ENCODE measurements around the gene TRIM54. TPM values are rescaled to one million over a fixed set of nuclear protein-coding genes. Genes with fewer than 3 reads are reported as not detected.

Gene TRIM54
- total RNA-seq, 2 donors from 2014 or later, result 0.36 TPM; not detected in 1

GRCh38 chr2:27247893-27248292 is 34.3 kb upstream of the TRIM54 start:
- H3K36me3 Mint-ChIP-seq (ENCODE audit: insufficient read depth in 2 of 2), result peaks cover 0 to 2% of the 10 kb centered on the region in 2 donors

GRCh38 chr2:27249159-27249890 is 32.9 kb upstream of the TRIM54 start:
- Mint-ChIP-seq H3K27me3 (ENCODE audit: low read depth) (peaks cover 13% of the 10 kb centered on the region), H3K36me3 (ENCODE audit: insufficient read depth in 2 of 2) (no peaks in the 10 kb centered on the region), H3K4me1 (ENCODE audit: low read depth) (no peaks in the 10 kb centered on the region), H3K4me3 (no peak overlapping the region), H3K9me3 (no peaks in the 10 kb centered on the region), H3K27ac (no peak overlapping the region)
- ATAC-seq (replicated peaks in 1 of 2) (no peak), DNase-seq (no peak)

More at GRCh38 chr2:27247893-27248292, 34.3 kb upstream of the TRIM54 start:
- H3K4me3 Mint-ChIP-seq, result no peak overlapping the region
- H3K9me3 Mint-ChIP-seq, result no peaks in the 10 kb centered on the region
- no peaks in the 10 kb centered on the region for H3K4me1 Mint-ChIP-seq (ENCODE audit: low read depth)
- H3K27me3 Mint-ChIP-seq (ENCODE audit: low read depth), result peaks cover 11% of the 10 kb centered on the region
- H3K27ac Mint-ChIP-seq, result no peak overlapping the region
- ATAC-seq (replicated peaks in 1 of 2), result no peak
- no peak for DNase-seq

DNA sequence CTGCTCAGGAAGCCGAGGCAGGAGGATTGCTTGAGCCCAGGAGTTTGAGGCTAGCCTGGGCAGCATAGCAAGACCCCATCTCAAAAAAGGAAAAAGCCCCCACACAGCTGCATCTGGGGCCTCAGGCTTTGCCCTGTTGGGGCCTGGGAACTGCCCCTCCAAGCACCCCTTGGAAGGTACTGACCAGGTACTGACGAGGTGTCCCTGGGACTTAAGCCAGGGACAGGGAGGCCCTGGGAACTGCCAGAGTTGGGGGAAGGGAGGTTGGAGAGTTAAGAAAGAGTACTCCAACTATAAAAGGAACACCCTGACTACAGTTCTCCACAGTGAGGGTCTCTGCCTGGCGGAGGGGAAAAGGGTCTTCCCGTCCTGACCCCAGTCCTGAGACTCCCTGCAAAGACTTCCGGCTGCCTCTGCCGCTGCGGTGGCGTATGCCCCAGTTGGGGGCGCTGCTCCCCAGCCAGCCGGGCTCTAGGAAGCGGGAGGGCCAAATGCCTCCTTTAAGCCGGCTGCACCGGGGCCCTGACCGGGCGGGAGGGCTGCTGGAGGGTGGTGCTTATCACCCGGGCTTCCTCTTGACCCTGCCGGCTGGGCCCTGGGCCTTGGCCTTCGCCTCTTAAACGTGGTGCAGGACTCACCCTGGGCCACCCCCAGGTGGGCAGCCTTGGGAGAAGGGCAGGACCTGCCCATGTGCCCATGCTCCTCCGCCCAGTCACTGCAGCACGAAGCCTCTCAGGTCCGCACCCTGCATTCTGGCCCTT is 32.2 kb upstream of the TRIM54 start:
- no peaks in the 10 kb centered on the region for H3K36me3 Mint-ChIP-seq (ENCODE audit: insufficient read depth in 2 of 2)
- ATAC-seq (replicated peaks in 1 of 2) (peak; percentile 86), DNase-seq (peak; percentile 72 to 78)
- H3K9me3 Mint-ChIP-seq, result no peaks in the 10 kb centered on the region
- H3K27me3 Mint-ChIP-seq (ENCODE audit: low read depth), result peaks cover 20% of the 10 kb centered on the region
- H3K4me1 Mint-ChIP-seq (ENCODE audit: low read depth), result no peaks in the 10 kb centered on the region
- no peak overlapping the region for H3K4me3 Mint-ChIP-seq
- no peak overlapping the region for H3K27ac Mint-ChIP-seq

DNA sequence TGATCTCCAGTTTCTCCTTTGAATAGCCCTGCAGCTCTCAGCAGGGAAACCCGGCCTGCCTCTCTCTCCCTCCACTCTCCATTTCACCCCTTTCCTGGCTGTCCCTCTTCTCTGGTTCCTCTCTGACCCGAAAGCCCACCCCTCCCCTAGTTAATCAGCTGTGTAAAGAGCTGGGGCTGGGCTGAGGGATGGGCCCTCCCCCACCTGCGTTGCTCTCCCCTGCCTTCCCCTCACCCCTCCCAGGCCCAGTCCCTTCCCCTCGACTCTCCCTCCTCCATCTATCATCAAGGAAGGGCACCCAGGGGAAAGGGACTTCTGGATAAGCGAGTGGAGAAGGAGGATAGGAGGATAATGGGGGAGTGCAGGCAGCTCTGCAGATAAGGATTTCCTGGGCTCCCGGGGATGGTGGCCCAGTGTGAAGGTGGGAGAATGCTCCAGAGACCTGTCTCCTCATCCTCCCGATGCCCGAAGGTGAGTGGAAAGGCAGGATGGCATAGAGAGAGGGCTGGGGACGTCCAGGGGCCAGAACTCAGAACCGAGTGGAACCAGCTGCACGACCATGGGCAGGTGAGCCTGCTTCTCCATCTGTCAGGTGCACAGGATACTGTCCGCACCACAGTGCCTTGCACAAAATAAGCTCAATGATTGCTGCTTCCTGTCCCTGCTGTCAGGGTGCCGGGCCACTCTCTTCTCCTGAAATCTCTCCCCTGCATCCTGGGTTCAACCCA is 31.4 kb upstream of the TRIM54 start:
- Mint-ChIP-seq H3K27me3 (ENCODE audit: low read depth) (peaks cover 28% of the 10 kb centered on the region), H3K36me3 (ENCODE audit: insufficient read depth in 2 of 2) (no peaks in the 10 kb centered on the region), H3K4me3 (no peak overlapping the region), H3K27ac (no peak overlapping the region), H3K9me3 (no peaks in the 10 kb centered on the region), H3K4me1 (ENCODE audit: low read depth) (no peaks in the 10 kb centered on the region)
- DNase-seq, result no peak
- ATAC-seq (replicated peaks in 1 of 2), result no peak

- ATAC-seq (replicated peaks in 1 of 2), result no peak
- H3K9me3 Mint-ChIP-seq, result no peaks in the 10 kb centered on the region
- DNase-seq, result no peak
- H3K27me3 Mint-ChIP-seq (ENCODE audit: low read depth), result peaks cover 37% of the 10 kb centered on the region
- H3K4me1 Mint-ChIP-seq (ENCODE audit: low read depth), result no peaks in the 10 kb centered on the region
- H3K4me3 Mint-ChIP-seq, result no peak overlapping the region
- no peaks in the 10 kb centered on the region for H3K36me3 Mint-ChIP-seq (ENCODE audit: insufficient read depth in 2 of 2)
- H3K27ac Mint-ChIP-seq, result no peak overlapping the region
Observed at GRCh38 chr2:27251766-27252165, 30.5 kb upstream of the TRIM54 start.

GRCh38 chr2:27255187-27255586 is 27.0 kb upstream of the TRIM54 start:
- Mint-ChIP-seq H3K27ac (no peak overlapping the region), H3K9me3 (no peaks in the 10 kb centered on the region), H3K27me3 (ENCODE audit: low read depth) (peaks cover 57% of the 10 kb centered on the region), H3K4me3 (no peak overlapping the region), H3K4me1 (ENCODE audit: low read depth) (no peaks in the 10 kb centered on the region), H3K36me3 (ENCODE audit: insufficient read depth in 2 of 2) (no peaks in the 10 kb centered on the region)
- DNase-seq, result no peak
- no peak for ATAC-seq (replicated peaks in 1 of 2)

DNA sequence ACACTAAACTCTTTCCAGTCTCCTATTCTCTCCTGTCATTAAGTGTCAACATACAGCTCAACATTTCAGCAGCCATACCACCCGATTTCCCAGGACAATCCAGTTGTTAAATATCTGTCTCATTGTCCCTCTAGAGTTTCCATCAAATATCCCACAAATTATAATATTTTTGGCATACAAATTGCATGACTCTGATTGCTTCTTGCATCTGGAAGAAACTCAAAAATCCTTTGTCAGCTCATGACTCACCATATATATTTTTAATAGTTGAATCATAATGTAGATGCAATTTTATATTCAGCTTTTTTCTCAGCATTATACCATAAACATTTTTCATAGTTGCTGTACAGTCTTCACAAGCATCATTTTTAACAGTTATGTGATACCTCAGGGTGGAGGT is 26.6 kb upstream of the TRIM54 start:
- Mint-ChIP-seq H3K9me3 (no peaks in the 10 kb centered on the region), H3K27ac (no peak overlapping the region), H3K27me3 (ENCODE audit: low read depth) (peaks cover 59% of the 10 kb centered on the region)

GRCh38 chr2:27256855-27257454 is 25.3 kb upstream of the TRIM54 start:
- Mint-ChIP-seq H3K4me1 (ENCODE audit: low read depth) (peaks cover 10% of the 10 kb centered on the region), H3K36me3 (ENCODE audit: insufficient read depth in 2 of 2) (peaks cover 2 to 3% of the 10 kb centered on the region in 2 donors), H3K27ac (no peak overlapping the region), H3K27me3 (ENCODE audit: low read depth) (peaks cover 63% of the 10 kb centered on the region), H3K9me3 (no peaks in the 10 kb centered on the region), H3K4me3 (no peak overlapping the region)
- no peak for DNase-seq
- no peak for ATAC-seq (replicated peaks in 1 of 2)

More for the DNA sequence above, 26.6 kb upstream of the TRIM54 start:
- no peaks in the 10 kb centered on the region for H3K4me1 Mint-ChIP-seq (ENCODE audit: low read depth)
- no peak for DNase-seq
- H3K36me3 Mint-ChIP-seq (ENCODE audit: insufficient read depth in 2 of 2), result no peaks in the 10 kb centered on the region
- ATAC-seq (replicated peaks in 1 of 2), result no peak
- no peak overlapping the region for H3K4me3 Mint-ChIP-seq

- no peak overlapping the region for H3K4me3 Mint-ChIP-seq
- no peak for DNase-seq
- peaks cover 63% of the 10 kb centered on the region for H3K27me3 Mint-ChIP-seq (ENCODE audit: low read depth)
- no peak overlapping the region for H3K27ac Mint-ChIP-seq
- no peaks in the 10 kb centered on the region for H3K9me3 Mint-ChIP-seq
- peaks cover 2 to 3% of the 10 kb centered on the region in 2 donors for H3K36me3 Mint-ChIP-seq (ENCODE audit: insufficient read depth in 2 of 2)
- peaks cover 12% of the 10 kb centered on the region for H3K4me1 Mint-ChIP-seq (ENCODE audit: low read depth)
- ATAC-seq (replicated peaks in 1 of 2), result no peak
Observed at GRCh38 chr2:27258051-27258450, 24.2 kb upstream of the TRIM54 start.

DNA sequence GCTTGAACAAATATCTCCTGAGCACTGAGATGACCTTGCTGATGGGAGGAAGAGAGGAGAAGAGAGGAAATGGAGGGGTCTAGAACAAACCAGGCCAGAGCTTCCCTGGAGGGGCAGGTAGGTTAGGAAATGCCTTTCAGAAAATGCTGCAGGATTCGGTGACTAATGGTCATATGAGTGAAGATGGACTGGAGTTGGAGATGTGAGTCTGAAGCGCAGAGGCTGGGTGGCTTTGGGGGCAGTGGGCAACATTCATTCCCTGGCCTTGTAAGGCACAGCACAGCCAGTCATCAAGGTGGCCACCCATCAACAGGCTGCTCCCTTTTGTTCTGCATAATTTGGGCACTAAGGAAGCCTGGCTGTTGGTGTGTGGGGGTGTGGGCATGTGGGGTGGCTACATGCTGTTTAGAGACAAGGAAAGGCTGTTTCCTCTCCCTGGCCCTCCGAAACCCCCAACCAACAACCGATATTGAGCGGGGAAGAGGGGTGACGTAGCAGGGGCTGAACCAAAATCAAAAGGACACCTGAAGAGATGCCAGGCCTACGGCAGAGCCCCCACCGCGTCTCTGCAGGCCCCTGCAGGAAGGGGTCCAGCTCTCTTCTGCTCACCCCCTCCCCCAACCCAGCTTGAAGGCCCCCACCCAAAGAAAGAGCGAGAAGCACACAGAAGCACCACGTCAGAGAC is 20.8 kb upstream of the TRIM54 start:
- Mint-ChIP-seq H3K4me3 (peak overlapping the region; percentile 61 to 84), H3K36me3 (ENCODE audit: insufficient read depth in 2 of 2) (peaks cover 2 to 5% of the 10 kb centered on the region in 2 donors), H3K4me1 (ENCODE audit: low read depth) (peaks cover 25% of the 10 kb centered on the region), H3K9me3 (no peaks in the 10 kb centered on the region), H3K27ac (no peak overlapping the region), H3K27me3 (ENCODE audit: low read depth) (peaks cover 40% of the 10 kb centered on the region)
- DNase-seq, result no peak
- no peak for ATAC-seq (replicated peaks in 1 of 2)

DNA sequence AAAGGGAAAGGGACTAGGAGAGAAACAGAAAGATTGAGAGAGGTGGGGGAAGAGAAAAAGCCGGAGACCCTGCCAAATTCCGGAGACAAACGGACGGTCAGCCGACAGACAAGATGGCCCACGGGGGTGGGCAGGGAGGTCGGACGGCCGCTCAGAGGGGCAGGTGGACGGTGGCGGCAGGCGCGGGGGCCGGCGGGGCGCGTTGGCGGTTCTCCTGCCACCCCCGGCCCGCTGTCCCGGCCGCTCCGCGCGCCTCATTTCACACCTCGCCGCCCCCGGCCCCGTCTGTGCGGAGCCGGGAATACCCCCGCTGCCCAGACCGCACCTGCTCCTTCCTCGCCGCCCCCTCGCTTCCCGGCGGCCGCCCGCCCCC is 20.3 kb upstream of the TRIM54 start:
- Mint-ChIP-seq H3K27ac (no peak overlapping the region), H3K4me1 (ENCODE audit: low read depth) (peaks cover 25% of the 10 kb centered on the region), H3K36me3 (ENCODE audit: insufficient read depth in 2 of 2) (peaks cover 2 to 5% of the 10 kb centered on the region in 2 donors), H3K4me3 (peak overlapping the region; percentile 61 to 84), H3K27me3 (ENCODE audit: low read depth) (peaks cover 35% of the 10 kb centered on the region), H3K9me3 (no peaks in the 10 kb centered on the region)
- DNase-seq (no peak), ATAC-seq (replicated peaks in 1 of 2) (no peak)

GRCh38 chr2:27262379-27263286 is 19.6 kb upstream of the TRIM54 start, which contains the start of gene SLC30A3:
Gene SLC30A3, minus strand, starts transcription at chr2:27263047. Its CDS starts 141 bp downstream, at chr2:27262906.
- Mint-ChIP-seq H3K9me3 (no peaks in the 10 kb centered on the region), H3K4me3 (peak within 1 kb of the TSS; percentile 84 to 90), H3K36me3 (ENCODE audit: insufficient read depth in 2 of 2) (peaks cover 2 to 5% of the 10 kb centered on the region in 2 donors), H3K4me1 (ENCODE audit: low read depth) (peaks cover 25% of the 10 kb centered on the region), H3K27me3 (ENCODE audit: low read depth) (peaks cover 29% of the 10 kb centered on the region), H3K27ac (no peak within 1 kb of the TSS)
- ATAC-seq (replicated peaks in 1 of 2) (peak; percentile 67 to 74), DNase-seq (peak; percentile 73 to 77)

All from activated T-cell treated with anti-CD3 and anti-CD28 coated beads, Interleukin-2, amount 50 U/mL, for 72 hours (primary cell).